Osteocyte (in vitro differentiated cells): Measurements from ENCODE around the gene CDC34. TPM values are rescaled to one million over a fixed set of nuclear protein-coding genes. Genes with fewer than 3 reads are reported as not detected.

Experiments
- DNase-seq: peaks from one replicate; pipeline ENCODE4 v3.0.0; 2021; ENCODE audit warnings: mixed read lengths; ENCODE audit not compliant: unreplicated experiment; ENCODE audit errors: extremely low spot score
- H3K27ac Mint-ChIP-seq: one replicate; pipeline ENCODE4 v1.8.0; 2021; ENCODE audit warnings: mild to moderate bottlenecking, mixed read lengths; ENCODE audit not compliant: unreplicated experiment
- H3K27me3 Mint-ChIP-seq: one replicate; pipeline ENCODE4 v1.8.0; 2021; ENCODE audit warnings: mixed read lengths; ENCODE audit not compliant: unreplicated experiment
- H3K36me3 Mint-ChIP-seq: one replicate; pipeline ENCODE4 v1.8.0; 2021; ENCODE audit warnings: mixed read lengths; ENCODE audit not compliant: unreplicated experiment
- H3K4me1 Mint-ChIP-seq: one replicate; pipeline ENCODE4 v1.8.0; 2021; ENCODE audit warnings: mixed read lengths; ENCODE audit not compliant: unreplicated experiment
- H3K4me3 Mint-ChIP-seq: one replicate; pipeline ENCODE4 v1.8.0; 2021; ENCODE audit warnings: mild to moderate bottlenecking, moderate library complexity, mixed read lengths; ENCODE audit not compliant: unreplicated experiment
- H3K9me3 Mint-ChIP-seq: one replicate; pipeline ENCODE4 v1.8.0; 2021; ENCODE audit warnings: mixed read lengths; ENCODE audit not compliant: unreplicated experiment
- total RNA-seq: library from RNA; stranded (reverse); gene quantifications from 2 replicates; pipeline ENCODE4 v1.2.1, GENCODE V29; 2021
- TF ChIP-seq, protein P1 (sequence below): fragments of 200-600 bp; sonication (generic); IDR thresholded peaks from 2 replicates; pipeline ENCODE4 v1.5.0; 2021; ENCODE audit warnings: antibody characterized with exemption, mild to moderate bottlenecking, moderate library complexity

Gene CDC34
- total RNA-seq, 1 donor from 2014 or later, result 65.3 TPM

DNA sequence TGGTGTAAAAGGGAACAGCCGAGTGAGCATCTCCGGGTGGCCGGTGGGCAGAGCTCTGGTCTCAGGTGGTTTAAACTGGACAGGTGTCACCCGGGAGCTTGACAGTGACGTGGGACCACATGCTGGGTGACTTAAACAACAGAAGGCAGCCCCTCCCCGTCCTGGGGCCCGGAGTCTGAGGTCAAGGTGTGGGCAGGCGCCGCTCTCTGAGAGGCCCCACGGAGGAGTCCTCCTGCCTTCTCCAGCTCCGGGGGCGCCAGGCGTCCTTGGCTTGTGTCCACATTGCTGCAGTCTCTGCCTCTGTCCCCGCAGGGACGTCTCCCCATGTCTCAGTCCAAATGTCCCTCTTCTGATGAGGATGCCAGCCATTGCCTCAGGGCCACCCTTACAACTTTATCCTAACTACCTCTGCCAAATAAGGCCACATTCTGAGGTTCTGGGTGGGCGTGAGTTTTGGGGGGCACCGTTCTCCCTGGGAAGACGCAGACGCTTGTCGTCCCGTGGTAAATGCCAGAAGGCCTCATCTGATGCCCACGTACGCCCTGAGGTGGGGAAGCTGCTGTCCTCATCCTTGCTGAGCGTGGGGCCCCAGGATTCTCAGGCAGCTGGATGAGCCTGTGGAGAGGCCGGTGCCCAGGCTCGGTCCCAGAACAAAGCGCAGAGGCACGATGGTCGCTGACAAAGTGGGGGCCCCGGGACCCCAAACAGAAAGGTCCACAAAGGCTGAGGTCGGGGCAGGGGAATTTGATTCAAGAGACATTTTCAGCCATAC, 25.2 kb downstream of the CDC34 start:
- no peaks in the 10 kb centered on the region for H3K36me3 Mint-ChIP-seq

DNA sequence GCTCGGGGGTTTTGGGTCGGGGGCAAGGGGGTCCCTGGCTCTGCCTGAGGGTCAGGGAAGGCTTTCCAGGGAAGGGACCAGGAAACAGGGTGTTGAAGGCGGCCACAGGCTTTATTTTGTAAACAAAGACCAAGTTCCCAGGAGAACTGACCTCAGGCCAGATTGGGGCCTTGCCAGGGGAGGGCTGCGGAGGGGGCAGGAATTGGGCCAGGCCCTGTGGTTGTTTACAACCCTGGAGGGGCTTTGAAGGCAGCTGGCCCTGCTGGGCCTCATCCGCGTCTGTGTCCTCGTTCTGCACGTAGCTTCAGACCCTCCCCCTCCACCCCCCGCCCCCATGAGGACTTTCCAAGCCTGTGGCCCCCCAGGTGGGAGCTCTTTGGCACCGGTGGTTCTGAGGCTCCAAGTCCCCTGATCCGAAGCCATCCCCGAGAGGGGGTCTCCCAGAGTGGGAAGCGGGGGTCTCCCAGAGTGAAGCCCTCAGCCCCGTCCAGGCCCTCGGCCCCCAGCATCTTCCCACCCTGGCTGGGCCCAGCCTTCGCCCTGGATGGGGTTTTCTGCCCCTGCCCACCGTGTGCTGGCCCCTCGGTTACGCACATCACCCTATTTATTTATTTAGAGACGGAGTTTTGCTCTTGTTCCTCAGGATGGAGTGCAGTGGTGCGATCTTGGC, 27.3 kb downstream of the CDC34 start:
- TF ChIP-seq, protein P1, sequence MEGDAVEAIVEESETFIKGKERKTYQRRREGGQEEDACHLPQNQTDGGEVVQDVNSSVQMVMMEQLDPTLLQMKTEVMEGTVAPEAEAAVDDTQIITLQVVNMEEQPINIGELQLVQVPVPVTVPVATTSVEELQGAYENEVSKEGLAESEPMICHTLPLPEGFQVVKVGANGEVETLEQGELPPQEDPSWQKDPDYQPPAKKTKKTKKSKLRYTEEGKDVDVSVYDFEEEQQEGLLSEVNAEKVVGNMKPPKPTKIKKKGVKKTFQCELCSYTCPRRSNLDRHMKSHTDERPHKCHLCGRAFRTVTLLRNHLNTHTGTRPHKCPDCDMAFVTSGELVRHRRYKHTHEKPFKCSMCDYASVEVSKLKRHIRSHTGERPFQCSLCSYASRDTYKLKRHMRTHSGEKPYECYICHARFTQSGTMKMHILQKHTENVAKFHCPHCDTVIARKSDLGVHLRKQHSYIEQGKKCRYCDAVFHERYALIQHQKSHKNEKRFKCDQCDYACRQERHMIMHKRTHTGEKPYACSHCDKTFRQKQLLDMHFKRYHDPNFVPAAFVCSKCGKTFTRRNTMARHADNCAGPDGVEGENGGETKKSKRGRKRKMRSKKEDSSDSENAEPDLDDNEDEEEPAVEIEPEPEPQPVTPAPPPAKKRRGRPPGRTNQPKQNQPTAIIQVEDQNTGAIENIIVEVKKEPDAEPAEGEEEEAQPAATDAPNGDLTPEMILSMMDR, result no peak
- Mint-ChIP-seq H3K4me3 (no peak overlapping the region), H3K27ac (no peak overlapping the region), H3K27me3 (no peaks in the 10 kb centered on the region), H3K9me3 (no peaks in the 10 kb centered on the region), H3K36me3 (no peaks in the 10 kb centered on the region), H3K4me1 (peaks cover 15% of the 10 kb centered on the region)
- peak; percentile 82 for DNase-seq

More for the DNA sequence above, 25.2 kb downstream of the CDC34 start:
- H3K9me3 Mint-ChIP-seq, result no peaks in the 10 kb centered on the region
- peaks cover 15% of the 10 kb centered on the region for H3K4me1 Mint-ChIP-seq
- TF ChIP-seq, protein P1, result no peak
- H3K27me3 Mint-ChIP-seq, result no peaks in the 10 kb centered on the region
- H3K27ac Mint-ChIP-seq, result no peak overlapping the region
- H3K4me3 Mint-ChIP-seq, result no peak overlapping the region
- no peak for DNase-seq

DNA sequence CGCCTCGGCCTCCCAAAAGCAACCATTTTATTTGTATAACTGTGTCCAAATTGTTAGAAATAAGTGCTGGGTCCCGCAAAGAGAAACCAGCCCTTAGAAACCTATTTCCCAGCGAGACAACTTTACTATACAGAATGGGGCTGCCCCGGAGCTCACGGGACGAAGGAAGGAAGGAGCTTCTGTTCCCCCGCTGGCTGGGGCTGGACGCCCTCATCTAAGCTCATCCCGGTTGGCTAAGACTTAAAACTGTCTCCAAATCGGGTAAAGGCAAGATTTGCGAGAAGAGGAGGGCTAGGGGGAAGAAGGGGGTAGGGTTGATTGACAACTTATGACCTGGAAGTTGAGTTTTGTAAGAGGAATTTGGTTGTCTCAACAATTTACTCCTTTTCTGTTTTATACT, 28.6 kb downstream of the CDC34 start:
- TF ChIP-seq, protein P1, result no peak
- H3K27ac Mint-ChIP-seq, result no peak overlapping the region
- H3K27me3 Mint-ChIP-seq, result no peaks in the 10 kb centered on the region
- peaks cover 15% of the 10 kb centered on the region for H3K4me1 Mint-ChIP-seq
- no peaks in the 10 kb centered on the region for H3K36me3 Mint-ChIP-seq
- no peak overlapping the region for H3K4me3 Mint-ChIP-seq
- H3K9me3 Mint-ChIP-seq, result no peaks in the 10 kb centered on the region
- no peak for DNase-seq

DNA sequence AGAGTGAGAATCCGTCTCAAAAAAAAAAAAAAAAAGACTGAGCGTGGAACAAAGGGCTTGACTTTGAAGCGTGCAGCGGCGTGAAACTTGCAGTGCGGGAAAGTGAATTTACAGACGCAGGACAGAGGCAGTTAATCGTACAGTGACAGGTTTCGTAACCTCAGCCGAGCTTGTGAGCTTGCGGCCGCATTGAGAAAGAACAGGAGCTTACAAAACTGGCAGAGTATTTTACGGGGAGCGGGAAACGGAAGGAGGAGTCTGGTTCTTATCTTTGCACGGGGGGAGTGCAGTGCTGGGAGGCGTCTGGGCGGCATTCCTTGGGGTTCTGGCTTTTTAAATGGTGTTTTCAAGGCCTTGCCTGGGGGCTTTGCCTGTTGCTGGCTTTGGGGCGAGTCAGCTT, 34.8 kb downstream of the CDC34 start:
- no peaks in the 10 kb centered on the region for H3K36me3 Mint-ChIP-seq
- no peaks in the 10 kb centered on the region for H3K9me3 Mint-ChIP-seq
- no peak overlapping the region for H3K4me3 Mint-ChIP-seq
- DNase-seq, result no peak
- H3K27me3 Mint-ChIP-seq, result no peaks in the 10 kb centered on the region
- H3K4me1 Mint-ChIP-seq, result peaks cover 7% of the 10 kb centered on the region
- TF ChIP-seq, protein P1, result no peak
- no peak overlapping the region for H3K27ac Mint-ChIP-seq

GRCh38 chr19:566844-567243, 35.3 kb downstream of the CDC34 start:
- Mint-ChIP-seq H3K27me3 (no peaks in the 10 kb centered on the region), H3K4me1 (peaks cover 11% of the 10 kb centered on the region), H3K36me3 (no peaks in the 10 kb centered on the region), H3K4me3 (no peak overlapping the region), H3K27ac (no peak overlapping the region), H3K9me3 (no peaks in the 10 kb centered on the region)
- TF ChIP-seq, protein P1, result no peak
- DNase-seq, result no peak
